ENCODE data around the gene CCDC167.
"Not testable (repeated sequence)": the region's sequence is repeated elsewhere in the genome, so short reads cannot be mapped to it uniquely, and the experiment has no call there.

CCDC167 gene

GRCh38 chr6:37473364-37474095 lies 26.2 kb downstream of the CCDC167 start:
- peak; percentile 19 to 27 for DNase-seq

GRCh38 chr6:37467718-37468117 lies 32.0 kb downstream of the CCDC167 start:
- no peak for TF ChIP-seq POLR2A (IDR thresholded peaks at IDR 0.05; ENCODE audit: low read length)

More at GRCh38 chr6:37473364-37474095, 26.2 kb downstream of the CCDC167 start:
- TF ChIP-seq POLR2A (IDR thresholded peaks at IDR 0.05; ENCODE audit: low read length) (no peak), GATA1 (IDR thresholded peaks at IDR 0.05; ENCODE audit: low read depth, low read length) (no peak)

GRCh38 chr6:37463110-37463509 lies 36.6 kb downstream of the CCDC167 start:
- no peak for DNase-seq
- TF ChIP-seq GATA1 (IDR thresholded peaks at IDR 0.05; ENCODE audit: low read depth, low read length) (no peak), POLR2A (IDR thresholded peaks at IDR 0.05; ENCODE audit: low read length) (no peak)

More at GRCh38 chr6:37467718-37468117, 32.0 kb downstream of the CCDC167 start:
- DNase-seq: no peak

GRCh38 chr6:37460805-37461204 lies 38.9 kb downstream of the CCDC167 start:
- peak; percentile 32 to 53 for DNase-seq
- TF ChIP-seq GATA1 (IDR thresholded peaks at IDR 0.05; ENCODE audit: low read depth, low read length): no peak

GRCh38 chr6:37459981-37460800 lies 39.5 kb downstream of the CCDC167 start:
- TF ChIP-seq POLR2A (IDR thresholded peaks at IDR 0.05; ENCODE audit: low read length) (peak; percentile 48), GATA1 (IDR thresholded peaks at IDR 0.05; ENCODE audit: low read depth, low read length) (peak; percentile 92)
- peak; percentile 96 to 99 for DNase-seq

GRCh38 chr6:37456816-37457560 lies 42.7 kb downstream of the CCDC167 start:
- no peak for TF ChIP-seq POLR2A (IDR thresholded peaks at IDR 0.05; ENCODE audit: low read length)
- TF ChIP-seq GATA1 (IDR thresholded peaks at IDR 0.05; ENCODE audit: low read depth, low read length): no peak
- DNase-seq: peak in 1 of 2 experiments; percentile 16

- no peak for TF ChIP-seq GATA1 (IDR thresholded peaks at IDR 0.05; ENCODE audit: low read depth, low read length)
- no peak for TF ChIP-seq POLR2A (IDR thresholded peaks at IDR 0.05; ENCODE audit: low read length)
- no peak for DNase-seq
Measured at GRCh38 chr6:37456126-37456525, 43.6 kb downstream of the CCDC167 start.

GRCh38 chr6:37454420-37455140 lies 45.1 kb downstream of the CCDC167 start:
- no peak for DNase-seq
- no peak for TF ChIP-seq GATA1 (IDR thresholded peaks at IDR 0.05; ENCODE audit: low read depth, low read length)
- TF ChIP-seq POLR2A (IDR thresholded peaks at IDR 0.05; ENCODE audit: low read length): no peak

- TF ChIP-seq POLR2A (IDR thresholded peaks at IDR 0.05; ENCODE audit: low read length) (no peak), GATA1 (IDR thresholded peaks at IDR 0.05; ENCODE audit: low read depth, low read length) (no peak)
Measured at GRCh38 chr6:37452522-37452921, 47.2 kb downstream of the CCDC167 start.

GRCh38 chr6:37451441-37452193 lies 48.1 kb downstream of the CCDC167 start:
- TF ChIP-seq POLR2A (IDR thresholded peaks at IDR 0.05; ENCODE audit: low read length) (no peak), GATA1 (IDR thresholded peaks at IDR 0.05; ENCODE audit: low read depth, low read length) (no peak)
- DNase-seq: no peak

More at GRCh38 chr6:37452522-37452921, 47.2 kb downstream of the CCDC167 start:
- DNase-seq: no peak

GRCh38 chr6:37449984-37450383 lies 49.7 kb downstream of the CCDC167 start:
- TF ChIP-seq GATA1 (IDR thresholded peaks at IDR 0.05; ENCODE audit: low read depth, low read length) (no peak), POLR2A (IDR thresholded peaks at IDR 0.05; ENCODE audit: low read length) (no peak)

GRCh38 chr6:37443216-37443542 lies 56.5 kb downstream of the CCDC167 start:
- not testable (repeated sequence) for DNase-seq

More at GRCh38 chr6:37449984-37450383, 49.7 kb downstream of the CCDC167 start:
- no peak for DNase-seq

All from erythroblast (primary cell).